ENCODE results near the gene MEX3D.

Gene MEX3D

DNA sequence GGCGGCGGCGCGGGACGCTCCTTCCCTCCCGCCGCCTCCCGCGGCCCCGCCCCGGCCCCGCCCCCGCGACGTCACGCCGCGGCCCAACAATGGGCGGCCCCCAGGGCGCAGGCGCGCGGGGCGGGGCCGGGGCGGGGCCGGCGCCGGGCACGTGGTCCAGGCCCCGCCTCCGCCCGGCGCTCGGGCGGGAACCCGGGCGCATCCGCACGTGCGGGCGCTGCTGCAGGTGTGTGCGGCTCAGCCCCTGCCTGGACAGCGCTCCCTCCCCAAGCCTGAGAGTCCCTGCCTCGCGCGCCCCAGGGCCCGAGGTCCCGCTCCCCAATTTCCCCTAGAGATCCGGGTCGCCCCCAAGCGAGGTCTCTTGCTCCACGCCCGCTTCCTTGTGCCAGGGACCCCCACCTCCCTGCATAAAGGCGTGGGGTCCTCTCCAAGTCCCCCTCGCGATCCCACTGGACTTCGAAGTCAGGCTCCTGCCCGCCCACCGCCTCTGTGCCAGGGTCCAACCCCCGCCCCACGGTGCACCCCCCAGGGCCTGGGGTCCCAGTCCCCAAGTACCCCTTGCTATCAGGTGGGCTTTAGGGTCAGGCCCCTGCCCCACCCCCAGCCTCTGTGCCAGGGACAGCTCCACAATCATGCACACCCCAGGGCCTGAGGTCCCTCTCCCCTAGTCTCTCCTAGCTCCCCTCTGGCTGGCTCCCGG lies at the start of gene MEX3D:
MEX3D (minus strand) TSS at position 6 of the 700 bp plus-strand sequence. CDS start 267 bp downstream, outside the sequence.
- peak; percentile 80 for DNase-seq (ENCODE audit: low read depth)

DNA sequence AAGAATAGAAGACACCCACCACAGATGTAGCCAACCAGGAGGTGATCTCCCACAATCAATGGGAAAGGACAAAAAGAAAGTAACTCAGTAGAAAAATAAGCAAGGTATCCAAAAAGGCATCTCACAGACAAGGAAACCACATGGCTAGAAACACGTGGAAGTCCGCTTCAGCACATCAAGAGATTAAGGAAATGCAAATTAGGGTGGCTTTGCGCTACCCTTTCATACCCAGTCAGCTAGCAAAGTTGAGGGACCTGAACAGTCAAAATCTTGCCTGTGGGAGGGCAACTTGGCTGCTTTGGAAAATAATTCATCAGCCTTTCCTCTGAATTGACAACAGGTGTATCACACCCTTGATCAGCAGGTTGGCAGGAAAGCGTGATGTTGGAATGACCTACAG lies 48.8 kb upstream of the MEX3D start:
- no peak for DNase-seq (ENCODE audit: low read depth)

DNA sequence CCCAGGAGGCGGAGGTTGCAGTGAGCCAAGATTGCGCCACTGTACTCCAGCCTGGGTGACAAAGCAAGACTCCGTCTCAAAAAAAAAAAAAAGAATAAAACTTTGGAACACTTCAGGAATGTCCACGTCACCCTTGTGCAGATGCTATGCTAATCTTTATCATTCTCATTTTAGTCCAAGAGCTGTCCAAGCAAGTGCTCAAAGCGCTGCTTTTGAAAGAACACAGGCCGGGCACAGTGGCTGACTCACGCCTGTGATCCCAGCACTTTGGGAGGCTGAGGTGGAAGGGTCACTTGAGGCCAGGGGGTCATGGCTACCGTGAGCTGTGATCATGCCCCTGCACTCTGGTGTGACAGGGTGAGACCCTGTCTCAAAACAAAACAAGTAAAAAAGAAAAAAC lies 48.3 kb upstream of the MEX3D start:
- no peak for DNase-seq (ENCODE audit: low read depth)

DNA sequence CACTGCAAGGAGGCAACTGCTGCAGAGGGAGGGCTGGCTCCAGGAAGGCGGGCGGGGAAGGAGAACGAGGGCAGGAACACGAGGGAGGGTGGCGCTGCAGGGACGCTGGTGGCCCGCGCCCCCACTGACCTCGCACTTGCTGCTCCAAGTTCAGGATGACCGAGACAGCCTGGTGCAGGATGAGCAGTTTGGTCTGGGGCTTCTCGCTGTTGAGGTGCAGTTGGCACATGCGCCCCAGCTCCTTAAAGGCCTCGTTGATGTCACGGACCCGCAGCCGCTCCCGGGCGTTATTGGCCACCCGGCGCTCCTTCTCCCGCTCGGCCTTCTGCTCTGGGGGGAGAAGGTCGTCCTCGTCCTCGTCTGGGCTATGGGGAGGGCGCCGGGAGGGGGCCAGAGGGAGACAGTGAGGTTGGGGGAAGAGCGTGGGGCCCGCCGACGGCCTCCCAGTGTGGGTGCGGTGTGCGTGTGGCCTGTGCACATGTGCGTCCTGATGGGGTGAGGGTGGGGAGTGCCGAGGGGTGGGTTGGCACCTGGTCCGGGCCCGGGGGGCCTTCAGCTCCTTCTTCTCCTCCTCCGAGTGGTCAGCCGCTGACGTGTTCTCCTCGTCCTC lies 47.1 kb upstream of the MEX3D start:
- DNase-seq (ENCODE audit: low read depth), result no peak

DNA sequence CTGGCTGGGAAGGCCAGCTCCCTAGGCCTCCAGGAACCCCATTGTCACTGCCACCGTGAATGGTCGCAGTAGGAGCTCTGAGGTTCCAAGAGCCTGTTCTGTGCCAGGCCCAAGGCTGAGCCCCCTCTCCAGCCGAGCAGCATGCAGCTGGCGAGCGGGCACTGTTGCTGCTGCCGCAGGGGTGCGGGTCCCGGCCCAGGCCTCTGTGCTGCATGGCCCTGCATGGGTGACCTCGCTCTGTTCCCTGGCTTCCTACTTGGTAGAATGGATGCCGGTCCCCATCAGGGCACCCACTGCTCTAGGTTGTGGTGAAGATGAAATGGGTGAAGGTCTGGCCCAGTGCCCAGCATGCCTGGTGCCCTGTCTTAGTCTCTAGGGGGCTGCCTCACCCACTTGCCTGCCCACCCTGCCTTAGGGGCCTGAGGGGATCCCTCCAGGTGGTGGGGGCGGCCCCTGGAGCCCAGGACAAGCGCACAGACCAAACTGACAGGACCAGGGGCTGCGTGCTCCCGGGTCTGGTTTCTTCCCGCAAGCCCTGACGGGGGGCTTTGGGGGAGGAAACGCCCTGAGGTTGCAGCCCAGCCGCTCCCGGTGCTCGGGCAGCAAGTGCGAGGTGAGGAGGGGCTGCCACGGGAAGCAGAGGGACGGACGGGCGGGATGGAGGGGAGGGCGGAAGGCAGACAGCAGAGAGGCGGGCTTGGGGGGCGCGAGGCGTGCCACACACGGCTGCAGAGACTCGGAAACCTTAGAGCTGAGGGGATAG lies 45.9 kb upstream of the MEX3D start:
- DNase-seq (ENCODE audit: low read depth), result no peak

DNA sequence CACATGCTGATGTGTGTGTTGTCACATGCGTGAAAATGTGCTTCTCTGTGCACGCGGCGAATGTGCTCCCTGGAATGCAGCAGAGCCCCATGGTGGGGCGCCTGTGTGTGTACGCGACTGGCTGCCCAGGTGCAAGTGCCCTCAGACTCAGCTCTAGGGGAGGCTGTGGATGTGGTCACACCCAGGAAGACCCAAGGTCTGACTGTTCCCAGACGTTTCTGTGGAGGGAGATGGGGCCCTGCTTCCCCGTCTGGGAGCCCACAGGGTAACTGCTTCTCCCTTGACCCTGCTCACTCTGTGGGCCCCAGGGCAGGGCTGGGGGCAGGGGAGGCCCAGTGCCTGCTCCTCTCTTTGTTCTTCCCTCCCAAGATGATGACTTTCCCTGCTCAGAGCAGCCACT lies 45.0 kb upstream of the MEX3D start:
- no peak for DNase-seq (ENCODE audit: low read depth)

DNA sequence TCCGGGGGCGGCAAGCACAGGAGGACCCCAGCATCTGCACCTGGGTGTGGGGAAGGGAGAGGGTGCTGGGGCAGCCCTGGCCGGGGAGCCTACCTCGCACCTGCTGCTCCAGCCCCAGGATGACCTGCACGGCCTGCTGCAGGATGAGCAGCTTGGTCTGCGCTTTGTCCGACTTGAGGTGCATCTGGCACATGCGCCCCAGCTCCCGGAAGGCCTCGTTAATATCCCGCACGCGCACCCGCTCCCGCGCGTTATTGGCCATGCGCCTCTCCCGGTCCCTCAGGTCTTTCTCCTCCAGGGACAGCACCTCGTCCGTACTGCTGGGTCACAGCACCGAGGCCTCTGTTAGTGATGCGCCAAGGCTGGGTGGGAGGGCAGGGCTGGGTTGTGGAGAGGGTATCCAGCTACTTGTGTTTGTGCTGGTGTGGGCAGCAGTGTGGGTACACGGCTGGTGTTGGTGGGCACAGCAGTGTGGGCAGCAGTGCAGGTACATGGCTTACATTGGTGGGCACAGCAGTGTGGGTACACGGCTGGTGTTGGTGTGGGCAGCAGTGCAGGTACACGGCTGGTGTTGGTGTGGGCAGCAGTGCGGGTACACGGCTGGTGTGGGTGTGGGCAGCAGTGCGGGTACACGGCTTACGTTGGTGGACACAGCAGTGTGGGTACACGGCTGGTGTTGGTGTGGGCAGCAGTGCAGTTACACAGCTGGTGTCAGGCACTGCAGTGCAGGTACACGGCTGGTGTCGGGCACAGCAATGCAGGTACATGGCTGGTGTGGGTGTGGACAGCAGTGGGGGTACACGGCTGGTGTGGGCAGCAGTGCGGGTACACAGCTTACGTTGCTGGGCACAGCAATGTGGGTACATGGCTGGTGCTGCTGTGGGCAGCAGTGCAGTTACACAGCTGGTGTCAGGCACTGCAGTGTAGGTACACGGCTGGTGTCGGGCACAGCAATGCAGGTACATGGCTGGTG lies 44.3 kb upstream of the MEX3D start:
- no peak for DNase-seq (ENCODE audit: low read depth)

DNA sequence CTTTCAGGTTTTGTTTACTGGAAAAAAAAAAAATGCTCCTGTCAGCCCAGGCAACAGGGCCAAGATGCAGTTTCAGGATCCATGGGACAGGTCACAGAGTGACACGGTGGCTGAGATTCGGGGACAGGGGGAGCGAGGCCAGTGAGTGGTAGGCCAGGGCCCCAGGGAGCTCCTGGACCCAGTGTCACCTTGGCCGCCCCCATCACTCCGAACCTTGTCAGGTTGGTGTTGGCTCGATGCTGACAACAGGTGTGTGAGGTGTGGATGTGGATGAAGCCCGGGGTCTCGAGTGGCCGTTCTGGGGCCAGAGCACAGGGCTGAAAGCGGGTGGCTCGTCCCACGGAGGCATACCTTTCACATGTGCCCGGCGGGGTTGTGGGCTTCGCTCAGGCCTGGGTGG lies 43.2 kb upstream of the MEX3D start:
- DNase-seq (ENCODE audit: low read depth), result no peak

DNA sequence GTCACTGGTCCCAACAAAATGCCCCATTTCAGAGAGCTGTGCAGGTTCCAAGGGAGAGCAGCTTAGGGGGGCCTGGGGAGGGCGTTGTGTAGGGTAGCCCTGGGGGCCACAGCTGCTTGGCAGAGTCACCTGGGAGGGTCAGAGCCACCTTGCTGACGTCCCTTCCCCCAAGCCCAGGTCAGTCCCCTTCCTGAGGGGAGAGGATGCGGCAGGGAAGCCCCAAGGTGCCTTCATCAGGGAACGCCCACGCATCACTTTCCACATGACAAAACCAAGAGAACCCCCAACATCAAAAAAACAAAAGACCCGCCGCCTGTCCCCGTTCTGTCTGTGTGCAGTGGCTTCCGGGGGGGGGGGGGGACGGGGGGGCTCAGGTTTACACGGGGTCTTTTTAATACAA lies 42.5 kb upstream of the MEX3D start:
- DNase-seq (ENCODE audit: low read depth), result no peak

DNA sequence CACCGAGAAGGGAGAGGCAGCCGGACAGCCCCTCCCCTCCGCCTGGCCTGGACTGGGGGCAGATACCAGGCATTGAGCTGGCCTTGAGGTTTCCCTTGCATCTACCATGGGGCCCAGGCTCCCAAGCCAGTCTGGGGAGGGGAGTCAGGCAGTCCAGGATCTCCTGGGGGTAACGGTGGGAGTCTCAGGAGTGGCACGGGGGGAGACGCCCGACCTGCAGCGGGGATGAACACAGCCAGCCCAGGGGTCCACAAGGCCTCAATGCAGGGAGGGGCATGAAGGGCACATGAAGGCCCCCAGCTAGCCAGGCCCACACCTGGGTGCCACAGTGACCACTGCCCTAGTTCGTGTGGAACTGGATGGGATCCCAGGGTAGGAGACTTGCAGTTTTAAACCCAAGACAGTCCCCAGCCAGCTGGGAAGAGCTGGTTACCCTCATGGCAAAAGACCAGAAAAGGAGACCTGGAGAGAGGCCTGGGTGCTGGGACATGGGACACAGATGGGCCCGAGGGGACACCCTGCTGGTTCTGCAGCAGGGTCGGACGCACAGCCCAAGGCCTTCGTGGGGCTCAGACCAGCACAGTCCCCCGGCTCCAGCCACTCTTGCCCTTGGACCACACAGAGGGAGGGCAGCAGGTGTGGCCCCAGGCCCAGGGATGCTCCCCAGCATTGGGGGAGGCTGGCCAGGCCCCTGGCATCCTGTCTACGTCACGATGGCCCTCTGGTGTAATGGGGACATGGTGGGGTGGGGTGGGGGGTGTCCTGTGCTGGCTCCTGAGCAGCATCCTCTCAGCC lies 41.8 kb upstream of the MEX3D start:
- DNase-seq (ENCODE audit: low read depth), result no peak

DNA sequence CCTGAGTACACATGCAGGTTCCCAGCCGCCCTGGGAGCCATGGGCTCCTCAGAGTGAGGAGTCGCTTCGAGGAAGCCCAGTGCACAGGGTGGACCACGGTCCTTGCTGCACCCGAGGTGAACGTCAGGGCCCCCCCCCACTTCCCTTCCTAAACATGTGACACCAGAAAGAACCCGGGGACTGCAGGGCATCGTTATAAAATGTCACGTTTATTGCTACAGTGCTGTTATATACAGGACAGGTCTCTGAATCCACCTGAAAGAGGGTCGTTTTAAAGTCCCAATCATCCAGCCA lies 40.9 kb upstream of the MEX3D start:
- no peak for DNase-seq (ENCODE audit: low read depth)

DNA sequence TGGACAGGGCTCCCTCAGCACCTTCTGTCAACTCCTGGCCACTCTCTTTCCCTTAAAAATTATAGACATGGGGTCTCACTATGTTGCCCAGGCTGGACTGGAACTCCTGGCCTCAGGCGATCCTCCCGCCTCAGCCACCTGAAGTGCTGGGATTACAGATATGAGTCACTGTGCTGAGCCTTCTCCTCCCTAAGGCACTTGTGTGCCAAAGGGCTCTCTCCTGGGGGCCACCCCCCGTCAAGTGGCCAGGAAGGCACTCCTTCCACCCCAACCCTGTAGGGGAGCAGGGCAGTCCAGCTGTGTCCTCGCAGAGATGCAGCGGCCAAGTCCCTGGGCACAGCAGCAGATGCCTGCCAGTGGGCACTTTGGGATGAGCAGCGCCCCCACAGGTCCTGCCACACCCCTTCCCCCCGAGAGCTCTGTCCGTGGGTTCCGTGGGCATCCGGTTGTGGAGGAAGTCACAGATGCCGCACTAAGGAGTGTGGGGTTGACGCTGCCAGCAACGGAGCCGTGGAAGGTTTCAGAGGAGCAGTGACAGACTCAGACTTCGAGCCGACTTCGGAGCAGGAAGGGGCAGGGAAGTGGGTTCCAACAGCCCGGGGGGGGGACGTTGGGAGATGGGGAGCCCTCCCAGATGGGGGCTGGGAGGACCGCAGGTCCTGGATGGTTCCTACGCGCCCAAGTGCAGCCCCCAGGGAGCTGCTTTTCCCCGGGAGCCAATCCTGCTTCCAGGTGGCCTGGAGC lies 40.4 kb upstream of the MEX3D start:
- no peak for DNase-seq (ENCODE audit: low read depth)

DNA sequence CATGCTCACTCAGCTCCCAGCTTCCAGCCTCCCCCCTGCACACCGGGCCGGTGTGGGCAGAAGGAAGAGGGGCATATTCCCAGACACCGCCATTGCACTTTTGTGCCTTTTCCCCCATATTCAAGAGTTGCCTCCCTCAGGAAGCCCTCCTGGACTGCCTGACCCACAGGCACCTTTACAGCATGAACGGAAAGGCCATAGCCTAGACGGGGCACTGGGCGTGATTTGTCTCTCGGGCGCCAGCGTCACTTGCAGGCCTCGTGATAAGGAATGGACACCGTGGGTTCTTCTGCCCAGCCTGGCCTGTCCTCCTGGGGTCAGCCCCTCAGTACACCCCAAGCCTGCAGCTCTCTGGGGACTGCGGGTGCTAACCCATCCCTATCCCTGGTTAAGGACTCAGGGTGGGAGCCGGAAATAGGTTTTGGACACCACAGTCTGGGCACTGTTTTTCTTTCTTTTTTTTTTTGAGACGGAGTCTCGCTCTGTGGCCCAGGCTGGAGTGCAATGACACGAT lies 38.1 kb upstream of the MEX3D start:
- DNase-seq (ENCODE audit: low read depth), result no peak

DNA sequence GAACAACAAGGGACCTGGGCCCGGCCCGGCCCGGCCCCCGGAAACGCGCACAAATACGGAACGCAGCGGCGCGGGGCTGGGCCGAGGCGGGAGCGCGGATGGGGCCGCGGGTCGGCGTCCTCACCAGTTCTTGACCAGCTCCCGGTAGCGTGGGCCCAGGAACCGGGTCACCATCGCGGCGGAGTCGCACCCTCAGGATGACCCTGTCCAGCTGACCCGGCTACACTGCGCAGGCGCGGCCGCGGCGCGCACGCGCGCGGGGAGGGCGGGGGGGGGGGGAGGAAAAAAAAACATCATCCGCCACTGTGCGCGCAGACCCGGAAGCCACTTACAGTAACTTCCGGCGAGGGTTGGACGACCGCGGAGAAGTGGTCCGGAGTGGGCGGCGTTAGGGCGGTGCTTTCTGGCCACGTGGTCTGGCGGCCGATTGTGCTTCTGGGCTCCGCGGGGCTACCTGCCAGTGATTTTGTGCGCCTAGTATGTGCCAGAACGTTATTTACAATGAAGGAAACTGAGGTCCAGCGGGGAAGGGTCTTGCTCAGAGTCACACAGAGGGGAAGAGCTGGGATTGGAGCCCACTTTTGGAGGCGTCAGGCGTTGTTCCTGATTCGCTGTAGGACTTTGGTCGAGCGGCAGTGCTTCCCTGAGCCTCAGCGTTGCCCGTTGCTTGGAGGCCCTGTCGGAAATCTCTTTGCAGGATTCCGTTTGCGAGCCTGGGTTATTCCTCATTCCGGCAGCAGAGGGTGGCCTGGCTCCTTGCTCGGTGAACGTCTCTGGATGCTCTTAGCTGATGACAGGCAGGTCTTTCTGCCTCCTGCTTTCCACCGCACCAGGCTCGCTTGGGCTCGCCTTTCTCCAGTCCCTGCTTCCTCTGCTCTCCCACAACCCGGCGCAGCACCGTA lies 37.4 kb upstream of the MEX3D start, which contains the start of gene UQCR11:
UQCR11 (minus strand) TSS at position 227 of the 902 bp plus-strand sequence; CDS start at position 174, 53 bp downstream.
- DNase-seq (ENCODE audit: low read depth), result peak; percentile 87

DNA sequence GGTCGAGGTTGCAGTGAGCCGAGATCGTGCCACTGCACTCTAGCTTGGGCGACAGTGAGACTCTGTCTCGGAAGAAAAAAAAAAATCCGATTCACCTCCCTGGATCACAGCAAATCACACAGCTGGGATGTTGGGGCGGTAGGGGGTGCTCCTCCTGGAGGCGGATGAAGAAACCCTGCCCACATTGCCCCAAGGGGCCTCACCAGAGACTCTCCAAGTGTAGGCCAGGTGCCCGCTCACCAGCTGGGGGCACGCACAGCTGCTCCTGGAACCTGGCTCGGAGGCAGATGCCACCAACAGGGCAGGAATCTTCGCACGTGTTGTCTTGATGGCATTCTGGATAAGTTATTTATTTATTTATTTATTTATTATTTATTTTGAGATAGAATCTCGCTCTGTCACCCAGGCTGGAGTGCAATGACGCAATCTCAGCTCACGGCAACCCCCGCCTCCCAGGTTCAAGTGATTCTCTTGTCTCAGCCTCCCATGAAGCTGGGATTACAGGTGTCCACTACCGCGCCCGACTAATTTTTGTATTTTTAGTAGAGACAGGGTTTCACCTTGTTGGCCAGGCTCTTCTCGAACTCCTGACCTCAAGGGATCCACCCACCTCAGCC lies 34.1 kb upstream of the MEX3D start:
- no peak for DNase-seq (ENCODE audit: low read depth)

DNA sequence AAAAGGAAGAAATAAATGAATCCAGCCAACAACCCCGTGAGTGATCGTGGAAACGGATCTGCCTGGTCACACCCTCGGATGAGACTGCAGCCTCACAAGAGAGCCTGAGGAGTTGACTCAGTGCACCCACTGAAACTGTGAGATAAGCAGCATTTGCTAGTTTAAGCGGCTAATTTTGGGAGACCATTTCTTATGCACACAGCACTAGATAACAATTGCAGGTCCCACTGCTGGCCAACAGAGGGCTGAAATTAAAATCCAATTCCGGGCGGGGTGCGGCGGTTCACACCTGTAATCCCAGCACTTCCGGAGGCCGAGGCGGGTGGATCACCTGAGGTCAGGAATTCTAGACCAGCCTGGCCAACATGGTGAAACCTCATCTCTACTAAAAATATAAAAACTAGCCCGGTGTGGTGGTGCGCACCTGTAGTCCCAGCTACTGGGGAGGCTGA lies 33.5 kb upstream of the MEX3D start:
- no peak for DNase-seq (ENCODE audit: low read depth)

DNA sequence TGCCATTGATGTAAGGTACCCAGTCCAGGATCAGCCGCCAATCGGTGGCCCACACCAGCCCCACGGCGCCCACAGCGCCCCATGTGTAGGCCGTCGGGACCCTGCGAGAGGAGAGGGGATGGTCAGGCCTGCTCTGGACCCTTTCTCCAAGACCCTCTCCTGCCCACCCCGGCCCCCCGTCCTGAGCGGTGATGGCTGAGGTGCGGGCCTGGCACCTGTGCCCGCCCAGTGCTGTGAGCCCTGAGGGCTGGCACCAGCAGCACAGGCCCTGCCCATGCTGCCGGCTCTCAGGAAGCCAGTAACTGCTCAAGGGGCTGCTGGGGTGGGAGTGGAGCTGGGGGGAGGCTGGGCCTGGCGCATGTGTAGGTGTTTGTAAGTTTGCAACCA lies 31.3 kb upstream of the MEX3D start:
- no peak for DNase-seq (ENCODE audit: low read depth)

DNA sequence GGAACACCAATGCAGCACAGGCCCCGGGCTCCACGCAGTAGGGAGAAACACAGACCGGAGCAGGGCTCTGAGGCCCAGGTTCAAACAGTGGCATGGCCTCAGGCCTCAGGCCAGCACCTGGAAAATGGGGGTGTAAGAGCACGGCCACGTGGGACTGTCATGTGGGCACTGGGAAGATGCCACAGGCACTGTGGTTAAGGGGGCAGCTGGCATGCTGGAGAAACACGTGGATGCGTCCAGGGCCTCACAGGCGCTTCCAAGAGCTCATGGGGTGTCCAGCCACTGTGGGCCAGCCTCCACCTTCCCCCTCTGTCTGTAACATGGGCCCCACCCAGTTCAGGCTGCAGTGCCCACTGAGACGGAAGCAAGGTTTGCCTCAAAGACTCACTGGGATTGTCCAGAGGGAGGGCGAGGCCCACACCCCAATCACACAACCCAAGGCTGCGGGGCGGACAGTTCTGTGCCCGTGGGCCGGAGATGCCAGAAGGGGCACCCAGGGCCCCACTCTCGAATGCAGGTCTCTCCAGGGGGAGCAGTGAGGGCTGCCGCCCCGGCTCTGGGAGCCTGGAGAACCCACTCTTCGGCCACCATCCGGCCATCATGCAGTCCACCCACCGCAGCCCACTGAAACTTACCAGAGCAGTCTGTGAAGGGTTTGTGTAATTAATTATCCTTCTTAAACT lies 30.8 kb upstream of the MEX3D start:
- DNase-seq (ENCODE audit: low read depth), result no peak

DNA sequence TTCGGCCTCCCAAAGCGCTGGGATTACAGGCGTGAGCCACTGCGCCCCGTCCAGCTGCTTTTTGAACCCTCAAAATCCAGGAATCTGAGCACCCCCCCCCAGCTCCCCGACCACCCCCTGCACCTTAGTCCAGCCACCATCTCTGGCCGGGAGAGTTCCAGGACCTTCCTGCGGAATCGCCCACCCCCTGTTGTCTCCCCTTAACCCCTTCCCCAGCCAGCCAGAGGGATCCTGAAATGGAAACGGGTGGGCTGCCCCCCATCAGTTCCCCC lies 25.3 kb upstream of the MEX3D start:
- DNase-seq (ENCODE audit: low read depth), result no peak

All from activated T-cell treated with anti-CD3 and anti-CD28 coated beads for 1 hour (primary cell).